K562 (cell line): ENCODE results near the gene TUBGCP6. TPM values are rescaled to one million over a fixed set of nuclear protein-coding genes. Genes with fewer than 3 reads are reported as not detected.
"Not testable (repeated sequence)": the region's sequence is repeated elsewhere in the genome, so short reads cannot be mapped to it uniquely, and the experiment has no call there.

Source experiments
- ATAC-seq: fragments of 200-7000 bp; cut with Tn5 transposase; 3 replicates; pipeline ENCODE4 v1.9.1; 2020; ENCODE audit warnings: moderate library complexity
- BruUV-seq: library from RNA; stranded (reverse); fragments of 400-500 nt; replicated peaks from 2 replicates; lab custom pipeline; 2021; lab: Mats Ljungman, UMichigan
- CTCF ChIA-PET: fragments of 300-600 bp; formaldehyde crosslinking; extraction: SDS; loops from one replicate; lab custom pipeline; 2021; ENCODE audit warnings: low intra/inter-chr PET ratio; lab: Yijun Ruan, JAX
- POLR2A ChIA-PET: fragments of 300-600, 350-650 bp; sonication (Branson Sonifier 250); formaldehyde crosslinking; extraction: SDS; loops from one replicate; lab custom pipeline; 2021; ENCODE audit warnings: antibody characterized with exemption, inconsistent platforms; lab: Yijun Ruan, JAX
- DNase-seq, 4 experiments: peaks; one replicate each; pipeline versions ENCODE4 v3.0.0 to v3.0.0-alpha.2; 2011 to 2018; ENCODE audit warnings: low spot score in 3 of 4, mixed read lengths in 3 of 4; ENCODE audit errors: extremely low read depth in 1 of 4
- FAIRE-seq: peaks from 2 replicates; lab custom pipeline; 2011; peaks lifted over from hg19 to GRCh38; lab: Jason Lieb, UNC
- H2AFZ ChIP-seq: 2 replicates; pipeline ENCODE4 v1.6.0; 2011; ENCODE audit warnings: low read depth, low read length, control low read depth, inconsistent platforms
- H3K27ac ChIP-seq: fragments of 200-600 bp; 3 replicates; pipeline ENCODE4 v1.8.0; 2011; ENCODE audit warnings: low read depth, mild to moderate bottlenecking, control low read depth, inconsistent platforms, low read length, moderate library complexity, mixed read lengths; ENCODE audit errors: extremely low read depth
- H3K27me3 ChIP-seq, 2 experiments: fragments of 300-600 bp in 1 of 2; 2 replicates in 1 of 2; 3 replicates in 1 of 2; pipeline versions ENCODE4 v1.6.0 to v1.8.0; 2011; ENCODE audit warnings: inconsistent platforms in 2 of 2, low read length in 2 of 2, mild to moderate bottlenecking in 1 of 2, mixed read lengths in 1 of 2, moderate library complexity in 1 of 2; ENCODE audit not compliant: control insufficient read depth in 2 of 2, insufficient read depth in 2 of 2
- H3K36me3 ChIP-seq: fragments of 300-600 bp; 3 replicates; pipeline ENCODE4 v1.8.0; 2011; ENCODE audit warnings: mild to moderate bottlenecking, low read length, inconsistent platforms; ENCODE audit not compliant: control insufficient read depth, insufficient read depth
- H3K4me1 ChIP-seq, 2 experiments: fragments of 200-600 bp in 1 of 2; replicated peaks in 1 of 2; 2 replicates in 1 of 2; 3 replicates in 1 of 2; pipeline versions ENCODE4 v1.5.1 to v1.8.0; 2011; ENCODE audit warnings: inconsistent platforms in 2 of 2, low read length in 2 of 2, mild to moderate bottlenecking in 1 of 2, mixed read lengths in 1 of 2, moderate library complexity in 1 of 2; ENCODE audit not compliant: control insufficient read depth in 2 of 2, insufficient read depth in 2 of 2
- H3K4me2 ChIP-seq: 2 replicates; pipeline ENCODE4 v1.6.1; 2011; ENCODE audit warnings: low read length, control low read depth, inconsistent platforms, mixed read lengths; ENCODE audit not compliant: insufficient read depth
- H3K4me3 ChIP-seq: fragments of 200-600 bp; sonication (generic), shearing (Covaris generic); 2 replicates; pipeline ENCODE4 v1.5.1; 2016; ENCODE audit warnings: control low read depth, inconsistent platforms
- H3K79me2 ChIP-seq: fragments of 200-600 bp; 3 replicates; pipeline ENCODE4 v1.8.0; 2011; ENCODE audit warnings: low read length, inconsistent platforms; ENCODE audit not compliant: control insufficient read depth, insufficient read depth
- H3K9ac ChIP-seq, 2 experiments: 2 replicates each; pipeline versions ENCODE4 v1.6.0 to v1.6.1; 2011; ENCODE audit warnings: low read depth in 2 of 2, low read length in 2 of 2, control low read depth in 1 of 2, inconsistent platforms in 1 of 2, mild to moderate bottlenecking in 1 of 2, mixed read lengths in 1 of 2; ENCODE audit not compliant: insufficient read depth in 1 of 2
- H3K9me1 ChIP-seq: one replicate; pipeline ENCODE4 v1.6.0; 2011; ENCODE audit warnings: inconsistent platforms, mild to moderate bottlenecking, low read length, moderate library complexity; ENCODE audit not compliant: control insufficient read depth, insufficient read depth
- H3K9me3 ChIP-seq: replicated peaks from 2 replicates; pipeline ENCODE4 v1.5.1; 2011; ENCODE audit warnings: low read depth, low read length, inconsistent platforms; ENCODE audit not compliant: control insufficient read depth, insufficient read depth
- H4K20me1 ChIP-seq: replicated peaks from 2 replicates; pipeline ENCODE4 v1.6.1; 2011; ENCODE audit warnings: low read length, inconsistent platforms, mixed read lengths; ENCODE audit not compliant: control insufficient read depth, insufficient read depth
- ARID1B ChIP-seq: fragments of 450-650 bp; IDR thresholded peaks from 2 replicates; pipeline ENCODE4 v1.6.1; 2016; ENCODE audit warnings: antibody characterized with exemption, mild to moderate bottlenecking, inconsistent platforms
- CBFA2T2 ChIP-seq: fragments of 450-650 bp; conservative IDR thresholded peaks from 2 replicates; pipeline ENCODE4 v1.6.1; 2017; ENCODE audit warnings: mild to moderate bottlenecking
- CBFA2T3 ChIP-seq: fragments of 450-650 bp; IDR thresholded peaks from 2 replicates; pipeline ENCODE4 v1.6.1; 2017
- DPF2 ChIP-seq: fragments of 450-650 bp; IDR thresholded peaks from 2 replicates; pipeline ENCODE4 v1.6.1; 2016
- FOSL1 ChIP-seq: fragments of 200-800 bp; sonication (Bioruptor generic); conservative IDR thresholded peaks from 2 replicates; pipeline ENCODE4 v1.6.1; 2016; ENCODE audit warnings: missing genetic modification characterization, missing compliant biosample characterization
- HDAC1 ChIP-seq, 2 experiments: fragments of 450-650 bp; IDR thresholded peaks; 2 replicates each; pipeline ENCODE4 v1.6.1; 2016 to 2017; ENCODE audit warnings: inconsistent platforms in 1 of 2, mild to moderate bottlenecking in 1 of 2, moderate library complexity in 1 of 2
- HMBOX1 ChIP-seq: sonication (generic); IDR thresholded peaks from 2 replicates; pipeline ENCODE4 v1.6.1; 2016
- KDM1A ChIP-seq, 2 experiments: fragments of 450-650 bp; IDR thresholded peaks; 2 replicates each; pipeline ENCODE4 v1.6.1; 2016; ENCODE audit warnings: mild to moderate bottlenecking in 2 of 2
- NCOA1 ChIP-seq: fragments of 450-650 bp; IDR thresholded peaks from 2 replicates; pipeline ENCODE4 v1.6.1; 2016; ENCODE audit warnings: low read depth
- NCOR1 ChIP-seq: fragments of 450-650 bp; IDR thresholded peaks from 2 replicates; pipeline ENCODE4 v1.6.1; 2016; ENCODE audit warnings: mild to moderate bottlenecking, moderate library complexity
- NR2C2 ChIP-seq, 2 experiments: fragments of 200-800 bp in 1 of 2; sonication (Bioruptor generic) in 1 of 2; sonication (generic) in 1 of 2; formaldehyde crosslinking in 1 of 2; IDR thresholded peaks; 2 replicates each; pipeline versions ENCODE4 v1.6.1 to v1.8.0; 2016 to 2022; ENCODE audit warnings: mild to moderate bottlenecking in 1 of 2, missing compliant biosample characterization in 1 of 2, missing genetic modification characterization in 1 of 2, missing genetic modification reagents in 1 of 2
- NRF1 ChIP-seq, 2 experiments: fragments of 450-650 bp; IDR thresholded peaks in 1 of 2; conservative IDR thresholded peaks in 1 of 2; 2 replicates each; pipeline ENCODE4 v1.6.1; 2014; ENCODE audit warnings: mild to moderate bottlenecking in 2 of 2
- PBX2 ChIP-seq, 2 experiments: IDR thresholded peaks in 1 of 2; conservative IDR thresholded peaks in 1 of 2; 2 replicates each; pipeline ENCODE4 v1.6.1; 2016; ENCODE audit warnings: low read depth in 2 of 2, mild to moderate bottlenecking in 1 of 2, missing compliant biosample characterization in 1 of 2, missing genetic modification characterization in 1 of 2, moderate library complexity in 1 of 2
- SMARCE1 ChIP-seq: fragments of 450-650 bp; IDR thresholded peaks from 2 replicates; pipeline ENCODE4 v1.7.1; 2016; ENCODE audit warnings: mild to moderate bottlenecking
- TAL1 ChIP-seq: fragments of 450-650 bp; IDR thresholded peaks from 2 replicates; pipeline ENCODE4 v1.6.1; 2016; ENCODE audit warnings: mild to moderate bottlenecking
- WGBS: fragments of 100-300 bp; shearing (Covaris generic); methylation state at CpG from one replicate; pipeline ENCODE4 v1.1.6; 2016; ENCODE audit warnings: low coverage, mixed read lengths; ENCODE audit not compliant: insufficient coverage; ENCODE audit errors: missing lambda C conversion rate; 5-methylcytosine and 5-hydroxymethylcytosine counted together
- in situ Hi-C: fragments of 300-500 bp; cut with MboI; formaldehyde crosslinking; loops from 4 replicates; pipeline ENCODE4 v1.15.0; 2018; ENCODE audit warnings: inconsistent platforms, mixed read lengths
- intact Hi-C: fragments of 100-400 bp; cut with micrococcal nuclease; formaldehyde crosslinking; loops from 2 replicates; pipeline ENCODE4 v1.14.2; 2022
- polyA plus RNA-seq, 8 experiments: library from polyadenylated mRNA; depleted of rRNA in 4 of 8; stranded (reverse) in 5 of 8; unstranded in 3 of 8; fragments of >200 nt; fragmentation: Nextera tagmentation in 2 of 8; fragmentation: Illumina TruSeq in 1 of 8; extraction: Ambion mirVana in 2 of 8; extraction: Trizol in 1 of 8; gene quantifications; 2 replicates each; pipeline versions ENCODE4 v1.2.1 to v1.2.3, GENCODE V29; 2011 to 2014; ENCODE audit warnings: inconsistent platforms in 1 of 8, missing spikeins in 1 of 8
- total RNA-seq, 7 experiments: library from RNA; depleted of rRNA in 6 of 7; stranded (reverse); fragments of >200 nt in 6 of 7; fragmentation: Illumina TruSeq in 2 of 7; extraction: Trizol in 2 of 7; gene quantifications; 2 replicates each; pipeline versions ENCODE4 v1.2.1 to v1.2.3, GENCODE V29; 2011 to 2021; ENCODE audit warnings: low replicate concordance in 1 of 7

TUBGCP6 gene
- total and polyA plus RNA-seq, 9 of the 15 experiments (the other 6 are each of a cell fraction or from before 2014, with no cell fraction given) = 0.76 to 33.0 (median 10.1) TPM

GRCh38 chr22:50168490-50169180 is 76.2 kb downstream of the TUBGCP6 start:
- H3K9me1 ChIP-seq; H3K4me2 ChIP-seq; in situ Hi-C loops; DNase-seq; POLR2A ChIA-PET; H4K20me1 ChIP-seq; H3K4me3 ChIP-seq; H3K27ac ChIP-seq; intact Hi-C loops; H2AFZ ChIP-seq; H3K36me3 ChIP-seq; H3K9ac ChIP-seq; FAIRE-seq; H3K79me2 ChIP-seq; H3K9me3 ChIP-seq; ATAC-seq; H3K27me3 ChIP-seq; BruUV-seq; CTCF ChIA-PET; TF ChIP-seq NR2C2 (CRISPR knock-in tag; IDR thresholded peaks at IDR 0.05); PBX2 (CRISPR knock-in tag; IDR thresholded peaks at IDR 0.05; ENCODE audit: low read depth): not testable (repeated sequence)
- TF ChIP-seq KDM1A (IDR thresholded peaks at IDR 0.05) (0 out of 4 replicates have a peak, but pooled peaks of 1 of the 2 experiments have one; percentile 30), CBFA2T2 (peak; percentile 38; the same call in 1 of the 2 replicates), NCOA1 (0 out of 2 replicates have a peak, but pooled peaks have one; percentile 41), HMBOX1 (peak; percentile 90), NCOR1 (peak; percentile 51; the same call in 1 of the 2 replicates), TAL1 (peak; percentile 31; the same call in 1 of the 2 replicates), CBFA2T3 (peak; percentile 66), NR2C2 (tag; IDR thresholded peaks at IDR 0.05) (peak; percentile 65), FOSL1 (tag) (0 out of 2 replicates have a peak, but pooled peaks have one; percentile 24), DPF2 (0 out of 2 replicates have a peak, but pooled peaks have one; percentile 47), SMARCE1 (0 out of 2 replicates have a peak, but pooled peaks have one; percentile 25), PBX2 (tag; conservative IDR thresholded peaks at IDR 0.05; ENCODE audit: low read depth) (peak; percentile 23; the same call in 1 of the 2 replicates), ARID1B (peak; percentile 55), HDAC1 (IDR thresholded peaks at IDR 0.05) (0 out of 4 replicates have a peak, but pooled peaks of 1 of the 2 experiments have one; percentile 20), NRF1 (conservative IDR thresholded peaks at IDR 0.05 in 1 of 2, IDR thresholded peaks at IDR 0.05 in 1 of 2) (0 out of 4 replicates have a peak, but pooled peaks of 1 of the 2 experiments have one; percentile 12)
- WGBS = 0% methylated on average over 4 of the region's 5 CpGs
- H3K4me1 ChIP-seq = peaks cover 10 to 35% of the 10 kb centered on the region in 2 experiments; a peak in 4 of 5 replicates
